HCT116 (cell line): ENCODE data around the gene MT2A.

Experiments used
- EZH2phosphoT487 ChIP-seq: fragments of 200-600 bp; IDR thresholded peaks from 2 replicates; pipeline ENCODE4 v1.6.1; 2018; ENCODE audit warnings: antibody characterized with exemption, borderline replicate concordance
- POLR2A ChIP-seq: IDR thresholded peaks from 2 replicates; pipeline ENCODE4 v1.7.0; 2011; ENCODE audit warnings: borderline replicate concordance; ENCODE audit not compliant: insufficient read depth, insufficient read length; ENCODE audit errors: extremely low read depth
- SIN3A ChIP-seq: IDR thresholded peaks from 2 replicates; pipeline ENCODE4 v1.6.1; 2012; ENCODE audit warnings: low read depth
- SRF ChIP-seq: IDR thresholded peaks from 2 replicates; pipeline ENCODE4 v1.6.1; 2012; ENCODE audit warnings: low read depth
- ZNF274 ChIP-seq: fragments of 200-500 bp; sonication (Bioruptor generic); IDR thresholded peaks from 2 replicates; pipeline ENCODE4 v1.6.1; 2014; ENCODE audit warnings: mild to moderate bottlenecking, low read depth, low read length, inconsistent platforms
- TF ChIP-seq, protein P1 (sequence below), 3 experiments: fragments of 200-600 bp in 1 of 3; sonication (generic) in 1 of 3; IDR thresholded peaks in 2 of 3; conservative IDR thresholded peaks in 1 of 3; 2 replicates each; pipeline ENCODE4 v1.5.1; 2012 to 2017; ENCODE audit warnings: low read depth in 2 of 3, low read length in 2 of 3, antibody characterized with exemption in 1 of 3, borderline replicate concordance in 1 of 3, control low read depth in 1 of 3, mild to moderate bottlenecking in 1 of 3, mixed read lengths in 1 of 3, mixed run types in 1 of 3, moderate library complexity in 1 of 3; ENCODE audit not compliant: insufficient read depth in 1 of 3

DNA sequence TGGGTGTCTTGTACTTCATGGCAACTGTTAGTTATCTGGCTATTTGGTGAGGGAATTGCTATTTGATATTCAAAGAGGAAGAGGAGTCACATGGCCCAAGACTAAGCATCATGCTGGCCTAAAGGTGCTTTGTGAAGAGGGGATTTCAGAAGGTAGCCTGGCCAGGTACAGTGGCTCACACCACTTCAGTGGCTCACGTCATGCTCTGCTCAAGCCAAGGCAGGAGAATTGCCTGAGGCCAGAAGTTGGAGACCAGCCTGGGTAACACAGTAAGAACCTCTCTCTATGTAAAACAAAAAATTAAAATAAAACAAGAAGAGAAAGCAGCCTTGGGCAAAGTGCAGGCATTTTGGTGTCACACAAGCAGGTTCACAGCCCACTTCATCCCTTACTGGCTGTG is 36.9 kb downstream of the MT2A start:
- TF ChIP-seq ZNF274 = no peak
- no peak for TF ChIP-seq POLR2A
- TF ChIP-seq, protein P1, sequence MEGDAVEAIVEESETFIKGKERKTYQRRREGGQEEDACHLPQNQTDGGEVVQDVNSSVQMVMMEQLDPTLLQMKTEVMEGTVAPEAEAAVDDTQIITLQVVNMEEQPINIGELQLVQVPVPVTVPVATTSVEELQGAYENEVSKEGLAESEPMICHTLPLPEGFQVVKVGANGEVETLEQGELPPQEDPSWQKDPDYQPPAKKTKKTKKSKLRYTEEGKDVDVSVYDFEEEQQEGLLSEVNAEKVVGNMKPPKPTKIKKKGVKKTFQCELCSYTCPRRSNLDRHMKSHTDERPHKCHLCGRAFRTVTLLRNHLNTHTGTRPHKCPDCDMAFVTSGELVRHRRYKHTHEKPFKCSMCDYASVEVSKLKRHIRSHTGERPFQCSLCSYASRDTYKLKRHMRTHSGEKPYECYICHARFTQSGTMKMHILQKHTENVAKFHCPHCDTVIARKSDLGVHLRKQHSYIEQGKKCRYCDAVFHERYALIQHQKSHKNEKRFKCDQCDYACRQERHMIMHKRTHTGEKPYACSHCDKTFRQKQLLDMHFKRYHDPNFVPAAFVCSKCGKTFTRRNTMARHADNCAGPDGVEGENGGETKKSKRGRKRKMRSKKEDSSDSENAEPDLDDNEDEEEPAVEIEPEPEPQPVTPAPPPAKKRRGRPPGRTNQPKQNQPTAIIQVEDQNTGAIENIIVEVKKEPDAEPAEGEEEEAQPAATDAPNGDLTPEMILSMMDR (IDR thresholded peaks at IDR 0.05 in 2 of 3, conservative IDR thresholded peaks at IDR 0.05 in 1 of 3; ENCODE audit: borderline replicate concordance in 1 of 3, insufficient read depth in 1 of 3, low read depth in 2 of 3, low read length in 2 of 3) = no peak
- no peak for TF ChIP-seq EZH2phosphoT487
- TF ChIP-seq SIN3A = no peak
- no peak for TF ChIP-seq SRF
